Activated CD8-positive, alpha-beta memory T cell treated with anti-CD3 and anti-CD28 coated beads, Interleukin-2, amount 50 U/mL, for 24 hours (primary cell): Measurements from ENCODE around the gene ADAM21.
"Not testable (repeated sequence)": the region's sequence is repeated elsewhere in the genome, so short reads cannot be mapped to it uniquely, and the experiment has no call there.

ENCODE experiments used
- DNase-seq: peaks from one replicate; pipeline ENCODE4 v3.0.0-alpha.2; 2020; ENCODE audit errors: extremely low read depth

Gene ADAM21

DNA sequence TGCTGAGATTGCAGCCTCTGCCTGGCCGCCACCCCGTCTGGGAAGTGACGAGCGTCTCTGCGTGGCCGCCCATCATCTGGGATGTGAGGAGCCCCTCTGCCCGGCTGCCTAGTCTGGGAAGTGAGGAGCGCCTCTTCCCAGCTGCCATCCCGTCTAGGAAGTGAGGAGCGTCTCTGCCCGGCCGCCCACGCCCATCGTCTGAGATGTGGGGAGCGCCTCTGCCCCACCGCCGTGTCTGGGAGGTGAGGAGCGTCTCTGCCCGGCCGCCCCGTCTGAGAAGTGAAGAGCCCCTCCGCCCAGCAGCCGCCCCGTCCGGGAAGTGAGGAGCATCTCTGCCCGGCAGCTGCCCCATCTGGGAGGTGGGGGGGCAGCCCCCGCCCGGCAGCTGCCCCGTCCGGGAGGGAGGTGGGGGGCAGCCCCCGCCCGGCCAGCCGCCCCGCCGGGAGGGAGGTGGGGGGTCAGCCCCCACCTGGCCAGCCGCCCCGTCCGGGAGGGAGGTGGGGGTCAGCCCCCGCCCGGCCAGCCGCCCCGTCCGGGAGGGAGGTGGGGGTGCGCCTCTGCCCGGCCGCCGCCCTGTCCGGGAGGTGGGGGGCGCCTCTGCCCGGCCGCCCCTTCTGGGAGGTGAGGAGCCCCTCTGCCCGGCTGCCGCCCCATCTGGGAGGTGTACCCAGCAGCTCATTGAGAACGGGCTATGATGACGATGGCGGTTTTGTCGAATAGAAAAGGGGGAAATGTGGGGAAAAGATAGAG lies 25.6 kb downstream of the ADAM21 start:
- not testable (repeated sequence) for DNase-seq

DNA sequence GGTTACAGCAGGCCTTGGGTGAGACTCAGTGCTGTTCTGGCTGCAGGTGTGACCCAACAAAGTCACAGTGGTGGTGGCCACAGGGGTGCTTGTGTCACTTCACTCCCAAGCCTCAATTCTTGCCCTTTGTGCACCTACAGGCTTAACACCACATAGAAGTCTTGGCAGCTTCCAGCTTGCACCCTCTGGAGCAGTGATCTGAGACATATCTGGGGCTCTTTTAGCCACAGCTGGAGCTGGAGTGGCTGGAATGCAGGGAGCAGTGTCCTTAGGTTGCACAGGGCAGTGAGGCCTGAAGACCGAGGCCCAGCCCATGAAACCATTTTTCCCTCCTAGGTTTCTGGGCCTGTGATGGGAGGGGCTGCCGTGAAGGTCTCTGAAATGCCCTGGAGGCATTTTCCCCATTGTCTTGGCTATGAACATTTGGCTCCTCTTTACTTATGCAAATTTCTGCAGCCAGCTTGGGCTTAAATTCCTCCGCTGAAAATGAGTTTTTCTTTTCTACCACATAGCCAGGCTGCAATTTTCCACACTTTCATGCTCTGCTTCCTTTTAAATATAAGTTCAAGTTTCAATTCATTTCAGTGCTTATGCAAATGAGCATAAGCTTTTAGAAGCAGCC lies 37.7 kb downstream of the ADAM21 start:
- DNase-seq: no peak

DNA sequence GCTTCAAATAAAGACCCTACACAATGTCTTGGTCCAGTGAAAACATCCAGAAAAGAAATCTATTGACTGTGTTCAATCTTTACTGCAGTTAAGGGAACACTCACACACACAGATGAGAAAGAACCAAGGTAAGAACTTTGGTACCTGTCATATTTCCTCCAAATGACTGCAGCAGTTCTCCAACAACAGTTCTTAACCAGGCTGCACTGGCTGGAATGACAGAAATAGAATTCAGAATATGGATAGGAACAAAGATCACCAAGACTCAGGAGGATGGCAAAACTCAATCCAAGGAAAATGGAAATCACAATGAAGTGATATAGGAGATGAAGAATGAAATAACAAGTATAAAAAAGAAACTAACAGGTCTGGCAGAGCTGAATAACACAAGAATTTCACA lies 46.2 kb downstream of the ADAM21 start:
- DNase-seq: no peak
